Esophagus squamous epithelium (tissue), 5 donors: ENCODE data around the gene FAM8A1. TPM values are rescaled to one million over a fixed set of nuclear protein-coding genes. Genes with fewer than 3 reads are reported as not detected.

ENCODE experiments used
- DNase-seq: peaks from one replicate; lab custom pipeline; 2025; lab: John Stamatoyannopoulos, UW
- H3K27ac ChIP-seq, 4 donors: fragments of 200-600 bp; sonication (generic); one replicate each; pipeline ENCODE4 v1.5.1; 2016 to 2019; ENCODE audit warnings: mild to moderate bottlenecking in 1 of 4
- H3K27me3 ChIP-seq, 4 donors: fragments of 200-600 bp; sonication (generic); 1 replicate in 3 of 4; 2 replicates in 1 of 4; pipeline versions ENCODE4 v1.5.1 to v1.6.0; 2017 to 2021; ENCODE audit warnings: antibody characterized with exemption in 1 of 4
- H3K36me3 ChIP-seq, 3 donors: fragments of 200-600 bp; sonication (generic); one replicate each; pipeline ENCODE4 v1.5.1; 2016 to 2019
- H3K4me1 ChIP-seq, 3 donors: fragments of 200-600 bp; sonication (generic); one replicate each; pipeline ENCODE4 v1.5.1; 2017 to 2019
- H3K4me3 ChIP-seq, 4 donors: fragments of 200-600 bp; sonication (generic); 1 replicate in 3 of 4; 2 replicates in 1 of 4; pipeline ENCODE4 v1.5.1; 2016 to 2019; ENCODE audit warnings: mild to moderate bottlenecking in 2 of 4, moderate library complexity in 1 of 4
- H3K9me3 ChIP-seq, 3 donors: fragments of 200-600 bp; sonication (generic); one replicate each; pipeline ENCODE4 v1.5.1; 2016 to 2019
- POLR2A ChIP-seq, 4 donors: fragments of 450-650 bp; IDR thresholded peaks; one replicate each; pipeline ENCODE4 v1.6.1; 2017; ENCODE audit warnings: antibody characterized with exemption in 4 of 4, mild to moderate bottlenecking in 4 of 4, moderate library complexity in 3 of 4
- WGBS, 2 donors: methylation state at CpG; one replicate each; pipeline ENCODE4 v1.1.5; 2018; 5-methylcytosine and 5-hydroxymethylcytosine counted together
- intact Hi-C: fragments of 100-400 bp; cut with DNase I; formaldehyde crosslinking; loops from one replicate; pipeline ENCODE4 v1.15.0; 2022
- total RNA-seq, 4 donors: library from RNA; depleted of rRNA; stranded (reverse); fragments of >200 nt; gene quantifications; one replicate each; pipeline ENCODE4 v1.1.0, GENCODE V29; 2016
- TF ChIP-seq, protein P1 (sequence below), 6 experiments: fragments of 450-650 bp in 4 of 6; fragments of 200-600 bp in 2 of 6; sonication (generic) in 2 of 6; IDR thresholded peaks; one replicate each; pipeline ENCODE4 v1.5.1; 2016 to 2019; ENCODE audit warnings: antibody characterized with exemption in 6 of 6, mild to moderate bottlenecking in 4 of 6, moderate library complexity in 4 of 6
- donor health status: DM: yes; HTN: yes; CAD: no.

The FAM8A1 gene
- total RNA-seq, 4 donors from 2014 or later, result 12.4 to 19.5 (median 16.1) TPM

- intact Hi-C loops, result no loop called here
These were observed 1.2 kb downstream of the FAM8A1 start for GRCh38 chr6:17601386-17601703.

DNA sequence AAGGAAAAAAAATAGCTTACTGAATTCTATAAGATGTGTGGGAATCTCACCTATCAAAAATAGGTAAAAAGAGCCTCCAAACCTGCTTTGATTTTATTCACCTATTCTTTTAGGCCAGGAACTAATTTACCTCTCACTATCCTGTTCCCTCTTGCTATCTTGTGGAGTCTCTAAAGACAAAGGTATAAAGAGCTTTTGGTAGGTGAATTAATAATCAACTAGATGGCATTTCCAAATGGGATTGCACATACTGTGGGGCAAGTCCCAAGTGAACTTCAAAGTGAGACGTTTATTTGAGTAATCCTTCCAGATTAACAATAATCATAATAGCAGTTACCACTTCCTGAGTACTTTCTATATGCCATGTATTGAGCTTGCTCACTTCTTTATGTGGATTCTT is 2.8 kb downstream of the FAM8A1 start:
- H3K4me3 ChIP-seq, result no peak overlapping the region
- no peaks in the 10 kb centered on the region for H3K9me3 ChIP-seq
- intact Hi-C loops, result no loop called here
- H3K36me3 ChIP-seq, result peaks cover 0 to 46% (median 0%) of the 10 kb centered on the region in 3 donors
- peaks cover 6 to 38% (median 8%) of the 10 kb centered on the region in 3 donors for H3K4me1 ChIP-seq
- H3K27ac ChIP-seq, result no peak overlapping the region
- TF ChIP-seq, protein P1, sequence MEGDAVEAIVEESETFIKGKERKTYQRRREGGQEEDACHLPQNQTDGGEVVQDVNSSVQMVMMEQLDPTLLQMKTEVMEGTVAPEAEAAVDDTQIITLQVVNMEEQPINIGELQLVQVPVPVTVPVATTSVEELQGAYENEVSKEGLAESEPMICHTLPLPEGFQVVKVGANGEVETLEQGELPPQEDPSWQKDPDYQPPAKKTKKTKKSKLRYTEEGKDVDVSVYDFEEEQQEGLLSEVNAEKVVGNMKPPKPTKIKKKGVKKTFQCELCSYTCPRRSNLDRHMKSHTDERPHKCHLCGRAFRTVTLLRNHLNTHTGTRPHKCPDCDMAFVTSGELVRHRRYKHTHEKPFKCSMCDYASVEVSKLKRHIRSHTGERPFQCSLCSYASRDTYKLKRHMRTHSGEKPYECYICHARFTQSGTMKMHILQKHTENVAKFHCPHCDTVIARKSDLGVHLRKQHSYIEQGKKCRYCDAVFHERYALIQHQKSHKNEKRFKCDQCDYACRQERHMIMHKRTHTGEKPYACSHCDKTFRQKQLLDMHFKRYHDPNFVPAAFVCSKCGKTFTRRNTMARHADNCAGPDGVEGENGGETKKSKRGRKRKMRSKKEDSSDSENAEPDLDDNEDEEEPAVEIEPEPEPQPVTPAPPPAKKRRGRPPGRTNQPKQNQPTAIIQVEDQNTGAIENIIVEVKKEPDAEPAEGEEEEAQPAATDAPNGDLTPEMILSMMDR (IDR thresholded peaks at IDR 0.05), result no peak
- no peak for TF ChIP-seq POLR2A (IDR thresholded peaks at IDR 0.05)
- no peaks in the 10 kb centered on the region for H3K27me3 ChIP-seq
- whole genome bisulfite sequencing, 2 donors, result 0 to 10% methylated on average over 1 of the region's 1 CpG
- DNase-seq, result no peak

More at GRCh38 chr6:17601386-17601703, 1.2 kb downstream of the FAM8A1 start:
- TF ChIP-seq POLR2A (IDR thresholded peaks at IDR 0.05), result no peak
- TF ChIP-seq, protein P1 (IDR thresholded peaks at IDR 0.05), result no peak
- Histone ChIP-seq H3K4me3 (peak overlapping the region; percentile 84 to 99 (median 90)), H3K9me3 (no peaks in the 10 kb centered on the region), H3K27ac (peak overlapping the region; percentile 93 to 97 (median 96)), H3K4me1 (peaks cover 6 to 38% (median 8%) of the 10 kb centered on the region in 3 donors), H3K27me3 (no peaks in the 10 kb centered on the region), H3K36me3 (peaks cover 0 to 32% (median 0%) of the 10 kb centered on the region in 3 donors)
- DNase-seq, result no peak
- WGBS, 2 donors, result 8 to 13% methylated on average over 5 of the region's 5 CpGs

DNA sequence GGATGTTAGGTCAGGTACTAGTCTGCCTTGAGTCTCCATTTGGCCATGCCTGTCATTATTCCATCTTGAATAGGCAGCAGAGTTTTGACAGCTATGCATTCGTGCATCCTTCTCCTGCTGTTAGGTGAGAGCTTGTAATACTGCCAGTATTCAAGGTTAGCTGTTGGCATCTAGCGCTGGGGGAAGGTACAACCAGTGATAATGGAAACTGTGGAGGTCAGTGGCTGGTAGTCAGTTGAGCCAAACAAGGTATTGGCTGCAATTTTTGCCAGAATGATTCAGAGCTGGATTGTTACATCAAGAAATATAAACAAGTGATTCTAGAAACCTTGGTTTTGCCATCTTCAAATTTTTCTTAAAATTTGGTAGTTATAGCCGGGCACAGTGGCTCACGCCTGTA is 6.5 kb downstream of the FAM8A1 start:
- Histone ChIP-seq H3K4me3 (no peak overlapping the region), H3K4me1 (peaks cover 6 to 26% (median 6%) of the 10 kb centered on the region in 3 donors), H3K27me3 (no peaks in the 10 kb centered on the region), H3K27ac (no peak overlapping the region), H3K9me3 (no peaks in the 10 kb centered on the region), H3K36me3 (peaks cover 0 to 65% (median 0%) of the 10 kb centered on the region in 3 donors)
- TF ChIP-seq, protein P1 (IDR thresholded peaks at IDR 0.05), result no peak
- TF ChIP-seq POLR2A (IDR thresholded peaks at IDR 0.05), result no peak
- intact Hi-C loops, result no loop called here
- DNase-seq, result no peak
- 88 to 89% methylated on average over 4 of the region's 4 CpGs for WGBS, 2 donors

DNA sequence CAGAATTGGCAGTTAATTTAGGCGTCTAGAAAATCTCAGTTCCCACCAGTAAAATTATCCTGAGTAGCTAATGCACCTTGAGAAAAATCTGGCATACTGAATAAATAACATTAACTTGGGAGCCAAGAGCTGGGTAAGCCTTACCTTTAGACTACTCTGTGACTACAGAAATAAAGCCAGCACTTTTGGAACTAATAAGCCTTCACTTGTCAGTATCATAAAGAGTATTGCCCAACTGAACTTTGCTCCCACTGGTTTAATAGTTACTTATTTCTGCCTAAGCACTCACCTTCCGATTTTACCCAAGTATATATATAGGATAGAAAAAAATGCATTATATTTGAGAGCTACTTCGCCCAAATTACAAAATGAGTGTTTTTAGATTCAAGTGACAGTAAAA is 10.7 kb downstream of the FAM8A1 start:
- H3K9me3 ChIP-seq, result no peaks in the 10 kb centered on the region
- intact Hi-C loops, result no loop called here
- H3K4me1 ChIP-seq, result no peaks in the 10 kb centered on the region
- no peak for DNase-seq
- TF ChIP-seq, protein P1 (IDR thresholded peaks at IDR 0.05), result no peak
- TF ChIP-seq POLR2A (IDR thresholded peaks at IDR 0.05), result no peak
- H3K27me3 ChIP-seq, result no peaks in the 10 kb centered on the region
- H3K27ac ChIP-seq, result no peak overlapping the region
- H3K4me3 ChIP-seq, result no peak overlapping the region
- WGBS, 2 donors, result 72 to 84% methylated on average over 3 of the region's 3 CpGs
- peaks cover 0 to 66% (median 0%) of the 10 kb centered on the region in 3 donors for H3K36me3 ChIP-seq

DNA sequence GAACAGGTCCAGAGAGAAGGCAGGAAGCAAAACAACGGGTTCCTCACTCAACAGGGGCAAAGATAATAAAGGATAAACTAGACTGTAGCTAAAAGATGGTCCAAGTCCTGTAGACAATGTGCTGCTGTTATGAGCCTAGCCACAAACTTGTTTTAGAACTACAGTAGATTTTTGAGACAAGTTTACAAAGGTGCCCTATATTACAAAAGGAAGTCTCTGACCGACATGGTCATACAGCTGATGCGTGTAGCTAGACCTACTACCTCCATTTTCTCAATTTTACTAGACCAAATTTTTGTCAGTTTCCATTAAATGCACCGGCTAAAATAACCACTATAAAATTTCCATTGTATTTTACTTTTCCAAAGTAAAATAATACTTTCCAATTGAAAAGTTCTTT is 11.9 kb downstream of the FAM8A1 start:
- 85 to 90% methylated on average over 4 of the region's 4 CpGs for WGBS, 2 donors
- no peak for DNase-seq
- no peak for TF ChIP-seq POLR2A (IDR thresholded peaks at IDR 0.05)
- TF ChIP-seq, protein P1 (IDR thresholded peaks at IDR 0.05), result no peak

More for the DNA sequence above, 11.9 kb downstream of the FAM8A1 start:
- Histone ChIP-seq H3K9me3 (no peaks in the 10 kb centered on the region), H3K4me1 (no peaks in the 10 kb centered on the region), H3K4me3 (no peak overlapping the region), H3K27ac (no peak overlapping the region), H3K27me3 (no peaks in the 10 kb centered on the region), H3K36me3 (peaks cover 0 to 67% (median 6%) of the 10 kb centered on the region in 3 donors)
- intact Hi-C loops, result no loop called here
